H9 (cell line): ENCODE data around the gene SPATA16. TPM values are rescaled to one million over a fixed set of nuclear protein-coding genes. Genes with fewer than 3 reads are reported as not detected.

ENCODE experiments used
- DNase-seq: peaks from one replicate; pipeline ENCODE4 v3.0.0-alpha.2; 2017
- H2AFZ ChIP-seq: one replicate; pipeline ENCODE4 v1.6.1; 2013; ENCODE audit warnings: mild to moderate bottlenecking, low read length, control low read depth, moderate library complexity
- H2AK5ac ChIP-seq: 2 replicates; pipeline ENCODE4 v1.6.1; 2013; ENCODE audit warnings: low read length, control low read depth, mixed read lengths; ENCODE audit not compliant: insufficient read length
- H2BK120ac ChIP-seq: one replicate; pipeline ENCODE4 v1.6.1; 2013; ENCODE audit warnings: low read depth, mild to moderate bottlenecking, low read length, control low read depth, inconsistent platforms; ENCODE audit not compliant: poor library complexity, severe bottlenecking
- H2BK12ac ChIP-seq: 2 replicates; pipeline ENCODE4 v1.6.1; 2013; ENCODE audit warnings: low read length, control low read depth, mixed read lengths, low read depth; ENCODE audit not compliant: insufficient read length
- H2BK15ac ChIP-seq: 2 replicates; pipeline ENCODE4 v1.6.1; 2013; ENCODE audit warnings: low read depth, low read length, control low read depth
- H2BK20ac ChIP-seq: one replicate; pipeline ENCODE4 v1.6.1; 2013; ENCODE audit warnings: low read depth, mild to moderate bottlenecking, low read length, control low read depth, inconsistent platforms; ENCODE audit not compliant: poor library complexity, severe bottlenecking
- H2BK5ac ChIP-seq: 2 replicates; pipeline ENCODE4 v1.6.1; 2013; ENCODE audit warnings: low read length, control low read depth, mixed read lengths; ENCODE audit not compliant: insufficient read length
- H3K14ac ChIP-seq: 2 replicates; pipeline ENCODE4 v1.6.1; 2013; ENCODE audit warnings: low read length, control low read depth; ENCODE audit not compliant: insufficient read depth
- H3K18ac ChIP-seq: 2 replicates; pipeline ENCODE4 v1.6.1; 2013; ENCODE audit warnings: low read depth, mild to moderate bottlenecking, mixed read lengths, low read length, control low read depth; ENCODE audit not compliant: insufficient read length
- H3K23ac ChIP-seq: 2 replicates; pipeline ENCODE4 v1.6.1; 2013; ENCODE audit warnings: low read length, control low read depth, mixed read lengths, low read depth; ENCODE audit not compliant: insufficient read length
- H3K23me2 ChIP-seq: 2 replicates; pipeline ENCODE4 v1.6.1; 2013; ENCODE audit warnings: low read depth, mild to moderate bottlenecking, mixed read lengths, low read length, control low read depth; ENCODE audit not compliant: insufficient read length, poor library complexity, severe bottlenecking
- H3K27ac ChIP-seq: 2 replicates; pipeline ENCODE4 v1.5.1; 2013; ENCODE audit warnings: low read length, control low read depth, mixed read lengths, low read depth; ENCODE audit not compliant: insufficient read length
- H3K27me3 ChIP-seq: 2 replicates; pipeline ENCODE4 v1.6.1; 2013; ENCODE audit warnings: low read length, control low read depth, inconsistent platforms; ENCODE audit not compliant: insufficient read depth
- H3K4ac ChIP-seq: 2 replicates; pipeline ENCODE4 v1.6.1; 2013; ENCODE audit warnings: low read depth, mild to moderate bottlenecking, control low read depth, inconsistent platforms, low read length, moderate library complexity
- H3K4me1 ChIP-seq: 2 replicates; pipeline ENCODE4 v1.6.1; 2013; ENCODE audit warnings: low read length, control low read depth, inconsistent platforms; ENCODE audit not compliant: insufficient read depth
- H3K4me2 ChIP-seq: 2 replicates; pipeline ENCODE4 v1.6.1; 2013; ENCODE audit warnings: low read length, control low read depth, mixed read lengths; ENCODE audit not compliant: insufficient read length, insufficient read depth
- H3K56ac ChIP-seq: 2 replicates; pipeline ENCODE4 v1.6.1; 2013; ENCODE audit warnings: low read depth, mild to moderate bottlenecking, mixed read lengths, low read length, control low read depth; ENCODE audit not compliant: insufficient read length
- H3K79me1 ChIP-seq: 2 replicates; pipeline ENCODE4 v1.6.1; 2013; ENCODE audit warnings: low read depth, mild to moderate bottlenecking, moderate library complexity, low read length, control low read depth, inconsistent platforms; ENCODE audit not compliant: insufficient read depth, poor library complexity, severe bottlenecking
- H3K79me2 ChIP-seq: 2 replicates; pipeline ENCODE4 v1.6.1; 2013; ENCODE audit warnings: low read length, control low read depth, inconsistent platforms; ENCODE audit not compliant: insufficient read depth
- H3K9ac ChIP-seq: 2 replicates; pipeline ENCODE4 v1.6.1; 2013; ENCODE audit warnings: low read length, control low read depth, mixed read lengths; ENCODE audit not compliant: insufficient read length; ENCODE audit errors: extremely low read depth
- H3K9me3 ChIP-seq: one replicate; pipeline ENCODE4 v1.6.1; 2013; ENCODE audit warnings: low read depth, low read length, inconsistent platforms; ENCODE audit not compliant: control insufficient read depth
- H3T11ph ChIP-seq: one replicate; pipeline ENCODE4 v1.6.1; 2013; ENCODE audit warnings: mild to moderate bottlenecking, low read length, control low read depth, inconsistent platforms
- H4K20me1 ChIP-seq: one replicate; pipeline ENCODE4 v1.6.1; 2013; ENCODE audit not compliant: control insufficient read depth, insufficient read length, insufficient read depth
- H4K5ac ChIP-seq: 2 replicates; pipeline ENCODE4 v1.6.1; 2013; ENCODE audit warnings: low read depth, mild to moderate bottlenecking, mixed read lengths, low read length, control low read depth; ENCODE audit not compliant: insufficient read length
- H4K8ac ChIP-seq: replicated peaks from 2 replicates; pipeline ENCODE4 v1.6.1; 2013; ENCODE audit warnings: low read length, control low read depth, mixed read lengths, low read depth; ENCODE audit not compliant: insufficient read length
- H4K91ac ChIP-seq: 2 replicates; pipeline ENCODE4 v1.6.1; 2013; ENCODE audit warnings: low read depth, mild to moderate bottlenecking, moderate library complexity, mixed read lengths, low read length, control low read depth; ENCODE audit not compliant: insufficient read length
- H3K27ac Mint-ChIP-seq, 3 experiments: 2 replicates in 2 of 3; 3 replicates in 1 of 3; pipeline ENCODE4 v1.8.0; 2020 to 2021; ENCODE audit warnings: mixed read lengths in 3 of 3, mild to moderate bottlenecking in 1 of 3, moderate library complexity in 1 of 3
- H3K27me3 Mint-ChIP-seq: 2 replicates; pipeline ENCODE4 v1.8.0; 2021; ENCODE audit warnings: low read depth, mild to moderate bottlenecking, moderate library complexity, mixed read lengths
- H3K36me3 Mint-ChIP-seq, 3 experiments: 2 replicates in 2 of 3; 3 replicates in 1 of 3; pipeline ENCODE4 v1.8.0; 2020 to 2021; ENCODE audit warnings: low read depth in 3 of 3, mixed read lengths in 3 of 3; ENCODE audit not compliant: insufficient read depth in 1 of 3
- H3K4me1 Mint-ChIP-seq, 2 experiments: 2 replicates each; pipeline ENCODE4 v1.8.0; 2020; ENCODE audit warnings: mixed read lengths in 2 of 2
- H3K4me3 Mint-ChIP-seq, 2 experiments: 2 replicates in 1 of 2; 3 replicates in 1 of 2; pipeline ENCODE4 v1.8.0; 2020 to 2021; ENCODE audit warnings: mild to moderate bottlenecking in 2 of 2, mixed read lengths in 2 of 2, moderate library complexity in 1 of 2
- H3K9me3 Mint-ChIP-seq, 2 experiments: 2 replicates in 1 of 2; 3 replicates in 1 of 2; pipeline ENCODE4 v1.8.0; 2020; ENCODE audit warnings: mild to moderate bottlenecking in 2 of 2, mixed read lengths in 2 of 2, moderate library complexity in 1 of 2
- CTCF ChIP-seq: fragments of 200-600 bp; sonication (generic); conservative IDR thresholded peaks from 3 replicates; pipeline ENCODE4 v1.8.0; 2021; ENCODE audit warnings: antibody characterized with exemption, mild to moderate bottlenecking
- WGBS: extraction: QIAGEN DNeasy Blood & Tissue Kit; methylation state at CpG from one replicate; pipeline ENCODE4 v1.1.7; 2013; ENCODE audit warnings: missing lambda C conversion rate, low lambda C conversion rate, mixed read lengths; ENCODE audit not compliant: insufficient read length; ENCODE audit errors: extremely low coverage; 5-methylcytosine and 5-hydroxymethylcytosine counted together
- total RNA-seq: library from RNA; stranded (reverse); gene quantifications from 2 replicates; pipeline ENCODE4 v1.2.1, GENCODE V29; 2021

The SPATA16 gene
- total RNA-seq, 1 experiment from 2014 or later: not detected

DNA sequence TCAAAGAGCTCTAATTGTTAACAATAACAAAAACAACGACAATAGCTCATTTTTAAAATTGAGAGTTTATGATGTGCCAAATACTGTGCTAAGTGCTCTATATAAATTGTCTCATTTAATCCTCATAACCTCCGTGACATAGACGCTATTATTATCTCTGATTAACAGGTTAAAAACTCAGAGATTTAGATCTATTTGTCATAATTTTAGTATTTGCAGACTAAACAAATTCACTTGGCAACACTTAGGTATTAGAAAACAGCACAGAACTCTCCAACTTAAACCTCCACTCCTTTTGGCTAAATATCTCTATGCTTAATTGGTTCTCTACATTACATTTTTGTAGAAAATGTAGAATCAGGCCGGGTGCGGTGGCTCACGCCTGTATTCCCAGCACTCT is 136.4 kb downstream of the SPATA16 start:
- no CpG with 5 or more reads among the region's 6 CpGs for WGBS
- no peak for TF ChIP-seq CTCF
- H3K79me2 ChIP-seq: no peaks in the 10 kb centered on the region

More for the DNA sequence above, 136.4 kb downstream of the SPATA16 start:
- no peaks in the 10 kb centered on the region for H3K27me3 Mint-ChIP-seq
- no peak overlapping the region for H2BK5ac ChIP-seq
- no peaks in the 10 kb centered on the region for H3K9me3 ChIP-seq
- no peak overlapping the region for H3K14ac ChIP-seq
- no peak overlapping the region for H2BK20ac ChIP-seq
- H2AFZ ChIP-seq: no peak overlapping the region
- no peak overlapping the region for H3K18ac ChIP-seq
- H3K79me1 ChIP-seq: no peaks in the 10 kb centered on the region
- no peaks in the 10 kb centered on the region for H3K23me2 ChIP-seq
- no peak for DNase-seq
- H3K4ac ChIP-seq: no peak overlapping the region
- no peaks in the 10 kb centered on the region for H3K27me3 ChIP-seq
- H3K4me1 ChIP-seq: no peaks in the 10 kb centered on the region; the same call in 1 of the 2 replicates
- no peak overlapping the region for H3K23ac ChIP-seq
- no peak overlapping the region for H3K4me2 ChIP-seq
- no peak overlapping the region for H3T11ph ChIP-seq
- peak overlapping the region in 1 of 3 experiments; percentile 76; a peak in 2 of 7 replicates for H3K27ac Mint-ChIP-seq
- H3K4me3 Mint-ChIP-seq: no peak overlapping the region
- H4K20me1 ChIP-seq: no peaks in the 10 kb centered on the region
- peaks cover 0 to 4% (median 3%) of the 10 kb centered on the region in 3 experiments; a peak in 2 of 7 replicates for H3K36me3 Mint-ChIP-seq
- H4K91ac ChIP-seq: no peak overlapping the region
- peaks cover 0 to 3% of the 10 kb centered on the region in 2 experiments; a peak in 2 of 5 replicates for H3K9me3 Mint-ChIP-seq
- H3K9ac ChIP-seq: no peak overlapping the region
- H3K4me1 Mint-ChIP-seq: peaks cover 24 to 33% of the 10 kb centered on the region in 2 experiments
- H2AK5ac ChIP-seq: no peak overlapping the region
- H2BK15ac ChIP-seq: no peak overlapping the region
- H2BK12ac ChIP-seq: no peak overlapping the region
- no peak overlapping the region for H3K27ac ChIP-seq
- no peak overlapping the region for H4K8ac ChIP-seq
- H3K56ac ChIP-seq: no peak overlapping the region
- no peak overlapping the region for H4K5ac ChIP-seq
- no peak overlapping the region for H2BK120ac ChIP-seq
